Stimulated activated CD4-positive, alpha-beta T cell treated with anti-CD3 and anti-CD28 coated beads, Interleukin-2, amount 100 ng/mL, for 24 hours (primary cell): Measurements from ENCODE around the gene RGL1.
"Not testable (repeated sequence)": the region's sequence is repeated elsewhere in the genome, so short reads cannot be mapped to it uniquely, and the experiment has no call there.

Source experiments
- DNase-seq, 2 donors: peaks; one replicate each; pipeline ENCODE4 v3.0.0-alpha.2; 2020

Gene RGL1

DNA sequence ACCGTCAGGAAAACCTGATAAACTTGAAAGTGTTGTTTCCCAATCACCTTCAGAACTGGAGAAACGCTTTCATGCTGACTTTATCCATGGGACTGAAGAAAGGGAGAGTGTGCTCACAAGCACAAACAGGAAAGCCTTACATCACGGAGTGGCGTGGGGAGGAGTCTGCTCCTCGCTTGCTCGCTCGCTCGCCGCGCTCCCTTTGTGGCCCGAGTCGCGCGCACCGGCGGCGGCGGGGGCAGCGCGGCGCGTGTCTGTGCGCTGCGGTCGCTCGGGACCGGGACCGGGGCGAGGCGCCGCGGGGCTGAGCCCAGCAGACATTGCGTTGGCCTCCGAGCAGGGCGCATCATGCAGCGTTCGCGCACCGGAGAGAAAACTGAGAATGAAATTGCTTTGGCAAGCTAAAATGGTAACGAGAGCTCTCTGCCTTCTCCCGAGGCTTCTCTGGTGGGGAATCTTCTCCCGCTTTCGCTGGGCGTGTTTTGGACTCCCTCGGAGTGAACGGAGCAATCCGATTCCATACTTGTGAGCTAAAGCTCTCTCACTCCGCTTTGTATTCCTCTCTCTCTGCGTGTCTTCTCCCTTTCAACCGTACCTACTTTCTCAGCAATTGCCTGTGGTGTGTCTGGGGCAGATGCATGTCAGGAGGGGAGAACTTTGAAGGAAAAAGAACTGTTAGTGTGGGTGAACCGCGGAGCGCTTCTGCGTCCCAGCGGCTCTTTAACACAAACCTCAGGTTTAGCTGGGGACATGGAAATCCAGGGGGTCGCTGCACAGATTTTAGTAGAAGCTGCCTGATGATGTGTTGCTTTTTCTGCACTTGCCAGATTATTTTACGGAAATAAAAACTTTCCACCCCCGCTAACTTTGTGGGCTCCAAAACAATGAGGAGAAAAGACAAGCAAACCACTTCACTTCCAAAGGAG lies at the start of gene RGL1:
RGL1 (plus strand) TSS at position 205 of the 926 bp plus-strand sequence; CDS start at position 383, 178 bp downstream.
- DNase-seq, result peak; percentile 18 to 39

GRCh38 chr1:183756326-183756725 lies 48.6 kb upstream of the RGL1 start:
- no peak for DNase-seq

- DNase-seq, result no peak
Observed at GRCh38 chr1:183757061-183757460, 47.9 kb upstream of the RGL1 start.

- DNase-seq, result no peak
Observed at GRCh38 chr1:183758913-183759312, 46.0 kb upstream of the RGL1 start.

- DNase-seq, result no peak
Observed at GRCh38 chr1:183760661-183761060, 44.3 kb upstream of the RGL1 start.

DNA sequence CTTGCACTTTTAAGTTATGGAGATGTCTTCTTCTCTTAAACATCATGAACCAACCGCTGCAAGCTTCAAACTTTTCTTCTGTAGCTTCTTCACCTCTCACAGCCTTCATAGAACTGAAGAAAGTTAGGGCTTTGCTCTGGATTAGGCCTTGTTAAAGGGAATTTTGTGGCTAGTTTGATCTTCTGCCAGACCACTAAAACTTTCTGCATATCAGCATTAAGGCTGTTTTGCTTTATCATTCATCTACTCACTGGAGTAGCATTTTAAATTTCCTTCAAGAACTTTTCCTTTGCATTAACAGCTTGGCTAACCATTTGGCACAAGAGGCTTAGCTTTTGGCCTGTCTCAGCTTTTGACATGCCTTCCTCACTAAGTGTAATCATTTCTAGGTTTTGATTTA lies 43.0 kb upstream of the RGL1 start:
- no peak for DNase-seq

DNA sequence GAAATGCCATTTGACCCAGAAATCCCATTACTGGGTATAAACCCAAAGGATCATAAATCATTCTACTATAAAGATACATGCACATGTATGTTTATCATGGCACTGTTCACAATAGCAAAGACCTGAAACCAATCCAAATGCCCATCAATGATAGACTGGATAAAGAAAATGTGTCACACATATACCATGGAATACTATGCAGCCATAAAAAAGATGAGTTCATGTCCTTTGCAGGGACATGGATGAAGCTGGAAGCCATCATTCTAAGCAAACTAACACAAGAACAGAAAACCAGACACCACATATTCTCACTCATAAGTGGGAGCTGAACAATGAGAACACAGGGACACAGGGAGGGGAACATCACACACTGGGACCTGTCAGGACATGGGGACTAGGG lies 42.1 kb upstream of the RGL1 start:
- not testable (repeated sequence) for DNase-seq

GRCh38 chr1:183764981-183765380 lies 39.9 kb upstream of the RGL1 start:
- DNase-seq, result no peak

DNA sequence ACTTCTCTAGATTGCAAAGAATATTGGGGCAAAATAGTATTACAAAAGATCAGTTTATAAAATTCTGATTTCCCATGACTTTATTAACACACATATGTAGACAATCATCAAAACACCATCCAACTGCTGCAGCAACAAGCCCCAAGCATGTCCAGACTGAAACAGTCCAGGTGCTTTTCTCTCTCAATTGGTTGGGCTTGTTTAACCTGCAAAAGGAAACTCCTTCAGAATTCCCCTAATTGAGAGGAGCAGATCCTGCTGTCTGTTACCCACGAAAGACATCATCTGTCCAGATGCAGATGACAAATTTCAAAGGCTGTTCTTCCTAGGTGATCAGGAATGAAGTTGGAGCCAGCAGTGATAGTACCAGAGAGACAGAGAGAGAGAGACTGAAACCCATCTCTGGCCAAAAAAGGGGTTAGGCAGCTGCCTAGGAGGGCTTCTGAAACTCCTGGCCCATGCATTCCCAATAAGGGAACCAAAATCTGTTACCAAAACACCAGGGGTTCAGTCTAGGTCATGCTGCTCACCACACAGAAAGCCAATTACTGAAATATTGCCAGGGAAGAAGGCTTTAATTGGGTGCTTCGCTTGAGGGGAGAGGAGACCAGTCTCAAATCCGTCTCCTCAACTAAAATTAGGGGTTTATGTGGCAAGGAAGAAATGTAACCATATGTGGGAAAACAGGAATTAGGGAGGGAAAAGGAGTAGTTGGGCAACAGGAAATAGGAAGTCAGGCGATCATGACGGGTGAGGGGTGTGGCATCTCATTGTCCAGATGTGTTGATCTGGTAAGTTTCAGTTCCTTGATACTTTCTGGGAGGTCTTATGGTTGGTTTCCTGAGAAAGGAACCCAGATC lies 34.7 kb upstream of the RGL1 start:
- DNase-seq, result no peak

DNA sequence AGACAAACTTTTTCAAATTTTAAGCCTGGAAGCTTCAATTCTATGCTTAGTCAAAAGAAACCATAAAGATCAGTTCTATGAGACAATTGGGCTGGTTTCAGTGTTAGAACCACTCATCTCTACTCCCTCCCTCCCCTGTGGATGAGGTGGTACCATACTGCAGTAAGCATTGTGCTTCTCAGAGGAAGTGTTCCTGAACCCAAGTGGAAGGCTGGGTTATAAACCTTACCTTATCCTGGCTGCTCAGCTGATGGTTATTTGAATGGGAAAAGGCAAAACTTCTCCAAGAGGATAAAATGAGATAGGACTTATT lies 34.1 kb upstream of the RGL1 start:
- no peak for DNase-seq

DNA sequence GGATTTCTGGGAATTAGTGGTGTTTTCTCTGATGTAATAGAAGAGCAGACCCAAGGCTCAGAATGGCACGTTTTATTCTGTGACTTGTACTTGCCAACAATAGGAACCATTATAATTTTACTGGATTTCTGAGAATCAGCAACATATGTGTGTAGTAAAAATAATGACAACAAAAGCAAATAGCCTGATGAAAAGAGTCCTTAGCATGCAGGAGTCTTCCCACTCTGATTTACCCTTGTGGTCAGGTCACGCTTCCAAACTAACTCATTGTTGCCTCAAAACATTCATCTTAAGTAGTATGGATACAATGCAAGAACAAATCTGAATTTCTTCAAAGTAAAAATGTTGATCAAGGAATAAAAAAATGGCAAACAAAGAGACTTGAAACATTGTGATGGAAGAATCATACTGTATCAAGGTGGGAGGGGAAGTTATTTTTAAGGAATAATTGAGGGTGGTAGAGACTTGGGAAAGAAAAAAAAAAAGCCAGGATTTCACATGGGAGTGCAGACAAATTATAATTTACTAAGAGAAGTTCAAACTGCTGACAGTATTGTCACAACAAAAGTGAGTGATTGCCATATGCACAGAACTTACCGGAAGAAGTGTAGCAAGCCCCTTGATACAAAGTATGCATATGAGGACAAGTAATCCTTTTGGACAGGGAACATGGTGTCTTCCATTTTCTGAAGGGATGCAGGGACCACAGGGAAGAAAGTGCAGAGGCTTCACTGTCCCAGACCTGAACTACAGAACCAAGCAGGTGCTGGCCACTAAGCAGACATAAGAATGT lies 31.2 kb upstream of the RGL1 start:
- no peak for DNase-seq

DNA sequence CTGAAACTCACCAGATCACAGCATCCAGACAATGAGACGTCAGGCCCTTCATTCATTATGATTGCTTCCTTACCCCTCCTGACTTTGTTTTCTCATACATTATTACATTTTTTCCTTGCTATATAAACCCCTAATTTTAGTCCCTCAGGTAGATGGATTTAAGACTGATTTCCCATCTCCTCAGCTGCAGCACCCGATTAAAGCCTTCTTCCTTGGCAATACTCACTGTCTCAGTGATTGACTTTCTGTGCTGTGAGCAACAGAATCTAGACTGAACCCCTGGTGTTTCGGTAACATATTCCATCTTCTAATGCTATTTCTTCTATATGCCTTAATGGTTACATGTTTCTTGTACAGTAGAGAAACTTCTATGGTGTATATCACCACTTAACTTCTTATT lies 30.0 kb upstream of the RGL1 start:
- DNase-seq, result no peak

GRCh38 chr1:183776731-183777130 lies 28.2 kb upstream of the RGL1 start:
- no peak for DNase-seq

DNA sequence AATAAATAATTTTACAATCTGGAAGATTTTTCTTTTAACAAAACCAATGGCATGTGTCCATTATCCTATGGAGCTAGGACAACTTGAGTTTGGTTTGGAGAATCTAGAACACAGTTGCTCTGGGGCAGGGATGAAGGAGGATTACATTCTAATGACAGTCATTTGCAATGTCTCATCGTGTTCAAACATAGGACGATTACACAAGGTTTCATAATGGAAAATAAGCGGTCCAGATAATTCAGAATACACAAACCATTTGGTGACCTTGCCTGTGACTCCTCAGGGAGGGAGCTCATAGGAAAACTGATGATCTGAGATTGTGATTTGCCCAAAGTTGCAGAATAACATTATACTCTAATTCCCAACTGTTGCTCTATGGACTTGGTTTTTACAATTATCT lies 27.6 kb upstream of the RGL1 start:
- no peak for DNase-seq

DNA sequence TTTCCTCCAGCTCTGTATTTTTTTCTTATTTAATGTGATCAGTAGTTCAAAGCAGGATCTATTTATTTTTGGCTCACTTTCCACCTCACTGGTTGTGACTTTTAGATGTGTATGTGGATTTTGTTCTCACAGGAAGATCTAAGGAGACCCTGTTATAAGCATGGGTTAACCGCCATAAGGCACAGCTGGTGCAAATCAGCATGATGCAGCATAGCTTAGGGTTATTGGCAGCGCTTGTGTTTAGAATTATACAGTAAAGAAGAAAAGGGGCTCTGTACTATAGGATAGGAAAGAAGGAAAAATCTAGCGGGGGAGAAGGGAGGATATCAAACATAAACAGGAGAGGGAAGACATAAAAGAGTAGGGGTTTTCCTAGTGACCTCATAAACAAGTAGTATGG lies 26.9 kb upstream of the RGL1 start:
- DNase-seq, result no peak

DNA sequence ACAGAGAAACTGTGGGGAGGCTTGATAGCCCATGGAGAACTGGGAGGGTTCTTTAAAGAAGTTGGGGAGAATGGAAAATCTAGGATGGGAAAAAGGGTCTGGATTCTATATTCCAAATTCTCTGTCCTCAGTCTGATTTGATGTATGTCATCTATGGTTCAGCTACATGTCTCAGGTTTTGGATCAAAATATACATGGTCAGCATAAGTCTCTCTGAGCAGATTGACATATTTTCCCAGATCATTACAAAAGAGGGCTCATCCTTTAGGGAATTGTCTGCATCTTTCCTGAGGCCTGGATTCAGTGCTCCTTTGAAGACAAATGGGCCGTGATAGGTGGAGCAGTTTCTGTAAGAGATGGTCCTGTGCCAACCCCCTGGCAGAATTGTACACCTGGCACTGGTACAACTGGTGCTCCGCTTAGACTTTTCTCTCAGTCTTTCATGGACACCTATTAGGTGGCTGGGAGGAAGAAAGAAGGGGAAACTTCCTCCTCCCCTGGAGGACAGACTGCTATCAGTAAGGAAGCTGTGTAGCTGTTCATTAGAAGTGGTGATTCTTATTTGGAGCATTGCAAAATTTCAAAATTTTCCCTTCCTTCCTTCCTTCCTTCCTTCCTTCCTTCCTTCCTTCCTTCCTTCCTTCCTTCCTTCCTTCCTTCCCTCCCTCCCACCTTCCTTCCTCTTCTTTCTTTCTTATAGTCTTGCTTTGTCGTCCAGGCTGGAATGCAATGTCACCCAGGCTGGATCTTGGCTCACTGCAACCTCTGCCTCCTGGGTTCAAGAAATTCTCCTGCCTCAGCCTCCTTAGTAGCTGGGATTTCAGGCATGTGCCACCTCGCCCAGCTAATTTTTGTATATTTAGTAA lies 26.1 kb upstream of the RGL1 start:
- no peak for DNase-seq

DNA sequence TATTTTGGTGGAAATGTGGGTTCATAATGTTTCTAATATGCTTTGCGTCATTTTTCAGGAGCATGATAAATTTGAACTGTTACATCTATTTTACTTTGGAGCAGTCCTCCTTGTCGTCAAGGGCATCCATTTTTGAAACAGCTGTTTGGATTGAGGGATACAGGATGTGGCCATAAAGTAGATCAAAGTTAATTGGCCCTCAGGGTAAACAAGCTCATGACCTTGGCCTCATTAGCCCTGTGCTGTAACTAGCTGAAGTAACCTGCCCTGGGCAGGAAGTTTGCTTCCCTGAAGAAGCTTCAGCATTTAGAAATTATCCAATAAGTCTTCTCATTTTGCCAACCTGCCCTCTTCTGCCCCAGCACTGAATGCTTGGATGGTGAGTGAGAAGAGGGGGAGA lies 24.8 kb upstream of the RGL1 start:
- DNase-seq, result no peak

- DNase-seq, result no peak
Observed at GRCh38 chr1:183780757-183781156, 24.2 kb upstream of the RGL1 start.

DNA sequence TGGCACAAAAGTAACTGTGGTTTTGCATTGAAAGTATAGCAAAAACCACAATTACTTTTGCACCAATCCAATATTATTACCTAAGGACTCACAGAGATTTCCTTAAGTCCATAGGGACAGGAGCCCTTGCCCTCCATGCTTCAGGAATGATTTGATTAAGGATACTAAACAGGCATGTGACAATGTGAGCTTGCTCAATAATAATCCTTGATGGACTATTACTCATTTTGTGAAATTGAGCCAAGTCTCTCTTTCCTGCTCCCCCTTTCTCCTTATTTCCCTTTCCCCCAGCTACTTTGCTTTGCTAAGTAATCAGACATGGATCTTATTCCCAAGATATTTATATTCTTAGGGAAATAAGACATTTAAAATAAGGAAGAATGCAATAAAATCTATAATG lies 21.6 kb upstream of the RGL1 start:
- no peak for DNase-seq

GRCh38 chr1:183783767-183784637 lies 20.9 kb upstream of the RGL1 start:
- DNase-seq, result no peak

DNA sequence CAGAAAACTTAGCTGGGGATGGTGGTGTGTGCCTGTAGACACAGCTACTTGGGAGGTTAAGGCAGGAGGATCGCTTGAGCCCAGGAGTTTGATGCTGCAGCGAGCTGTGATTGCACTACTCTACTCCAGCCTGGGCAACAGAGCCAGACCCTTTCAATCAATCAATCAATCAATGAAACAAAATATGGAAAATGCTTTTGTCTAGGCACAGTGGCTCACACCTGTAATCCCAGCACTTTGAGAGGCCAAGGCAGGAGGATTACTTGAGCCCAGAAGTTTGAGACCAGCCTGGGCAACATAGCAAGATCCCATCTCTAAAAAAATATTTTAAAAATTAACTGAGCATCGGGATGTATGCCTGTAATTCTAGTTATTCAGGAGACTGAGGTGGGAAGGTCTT lies 19.0 kb upstream of the RGL1 start:
- not testable (repeated sequence) for DNase-seq
